Subcutaneous adipose tissue (tissue), 4 donors: ENCODE measurements around the gene BNIP5. TPM values are rescaled to one million over a fixed set of nuclear protein-coding genes. Genes with fewer than 3 reads are reported as not detected.

Experiments used
- CTCF ChIP-seq: fragments of 450-650 bp; IDR thresholded peaks from one replicate; pipeline ENCODE4 v1.5.1; 2016; ENCODE audit warnings: low read depth, mild to moderate bottlenecking, control low read depth, antibody characterized with exemption, moderate library complexity
- total RNA-seq, 4 donors: library from RNA; depleted of rRNA; stranded (reverse); fragments of >200 nt; gene quantifications; one replicate each; pipeline ENCODE4 v1.1.0, GENCODE V29; 2016

The BNIP5 gene
- total RNA-seq, 4 donors from 2014 or later, result not detected

DNA sequence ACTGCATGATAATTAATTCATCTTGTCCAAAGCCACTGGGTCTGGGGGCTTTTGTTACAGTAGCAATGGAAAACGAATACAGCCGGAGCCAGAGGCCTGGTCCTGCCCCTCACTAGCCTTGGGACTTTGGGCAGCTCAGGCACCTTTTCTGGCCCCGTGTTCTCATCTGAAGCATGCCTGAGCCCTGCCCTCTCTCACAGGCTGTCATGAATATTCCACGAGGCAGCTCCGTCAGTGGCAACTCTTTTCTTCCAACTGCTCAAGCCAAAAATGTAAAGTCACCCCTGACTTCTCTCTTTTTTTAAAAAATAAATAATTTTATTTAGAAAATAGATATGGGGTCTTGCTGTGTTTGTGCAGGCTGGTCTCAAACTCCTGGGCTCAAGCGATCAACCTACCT, 5.3 kb downstream of the BNIP5 start:
- TF ChIP-seq CTCF, result no peak

DNA sequence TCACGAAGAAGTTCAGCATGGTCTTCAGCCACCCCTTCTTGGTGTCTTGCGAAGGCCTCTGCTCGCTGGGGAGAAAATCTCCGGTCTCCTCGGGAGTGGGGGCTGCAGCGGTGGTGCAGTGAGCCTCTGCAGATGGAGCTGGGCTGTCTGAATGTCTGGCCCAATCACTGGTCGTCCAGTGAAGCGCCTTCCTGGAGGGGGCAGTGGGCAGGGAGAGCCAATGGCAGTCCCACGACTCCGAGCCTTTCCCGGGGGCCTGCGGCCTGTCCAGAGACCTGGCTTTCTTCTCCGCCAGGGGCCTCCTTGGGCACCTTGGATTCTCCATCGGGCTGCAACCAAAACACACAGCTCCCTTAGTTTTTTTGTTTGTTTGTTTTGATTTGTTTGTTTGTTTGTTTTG, 6.3 kb downstream of the BNIP5 start:
- TF ChIP-seq CTCF, result no peak

DNA sequence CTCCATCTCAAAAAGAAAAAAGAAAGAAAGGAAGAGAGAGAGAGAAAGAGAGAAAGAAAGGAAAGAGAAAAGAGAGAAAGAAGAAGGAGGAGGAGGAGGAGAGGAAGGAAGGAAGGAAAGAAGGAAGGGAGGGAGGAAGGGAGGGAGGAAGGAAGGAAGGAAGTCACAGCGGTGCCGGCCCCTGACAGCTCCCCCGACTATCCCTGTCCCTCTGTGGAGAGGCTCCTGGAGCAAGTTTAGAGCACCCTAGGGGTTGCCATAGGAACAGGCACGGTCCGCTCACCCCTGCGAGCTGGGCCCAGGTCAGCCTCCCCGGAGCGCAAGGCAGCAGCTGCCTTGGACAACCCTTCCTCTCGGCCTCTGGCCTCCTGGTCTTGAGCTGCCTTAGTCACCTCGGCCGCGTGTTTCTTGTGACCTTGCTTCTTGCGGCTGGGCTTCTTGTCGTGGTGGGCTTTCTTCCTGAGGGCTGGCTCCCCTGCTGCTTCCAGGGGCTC, 6.8 kb downstream of the BNIP5 start:
- TF ChIP-seq CTCF, result no peak

DNA sequence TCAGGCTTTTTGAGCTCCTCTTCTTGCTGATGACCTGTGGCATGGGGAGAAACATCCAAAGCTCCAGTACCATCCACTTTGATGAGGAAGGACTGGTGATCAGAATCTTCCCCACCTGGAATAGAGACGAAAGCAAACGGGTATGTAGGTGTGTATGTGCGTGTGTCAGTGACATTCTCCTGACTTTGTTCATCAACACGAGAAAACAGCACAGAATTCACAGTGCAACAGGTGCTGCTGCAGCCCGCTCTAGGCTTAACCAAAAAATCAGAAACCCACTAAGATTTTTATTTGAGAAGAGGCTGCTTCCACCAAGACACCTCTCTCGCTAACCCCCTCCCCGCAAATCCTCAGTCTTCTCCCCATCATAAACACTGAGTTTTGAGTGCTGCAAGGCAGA, 8.1 kb downstream of the BNIP5 start:
- no peak for TF ChIP-seq CTCF

DNA sequence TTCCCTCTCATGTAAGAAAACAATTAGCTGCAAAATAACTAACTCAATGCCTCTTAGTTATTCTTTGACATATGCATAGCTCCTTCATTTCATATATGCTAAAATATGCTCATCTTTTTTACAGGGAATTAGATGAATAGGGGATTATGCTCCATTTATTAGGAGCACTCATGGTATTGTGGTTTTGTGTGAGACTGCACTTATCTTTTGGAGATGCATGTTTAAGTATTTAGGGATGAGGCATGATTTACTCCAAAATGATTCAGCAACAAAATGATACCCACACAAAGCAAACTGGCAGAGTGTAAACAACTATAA, 8.8 kb downstream of the BNIP5 start:
- TF ChIP-seq CTCF, result no peak

DNA sequence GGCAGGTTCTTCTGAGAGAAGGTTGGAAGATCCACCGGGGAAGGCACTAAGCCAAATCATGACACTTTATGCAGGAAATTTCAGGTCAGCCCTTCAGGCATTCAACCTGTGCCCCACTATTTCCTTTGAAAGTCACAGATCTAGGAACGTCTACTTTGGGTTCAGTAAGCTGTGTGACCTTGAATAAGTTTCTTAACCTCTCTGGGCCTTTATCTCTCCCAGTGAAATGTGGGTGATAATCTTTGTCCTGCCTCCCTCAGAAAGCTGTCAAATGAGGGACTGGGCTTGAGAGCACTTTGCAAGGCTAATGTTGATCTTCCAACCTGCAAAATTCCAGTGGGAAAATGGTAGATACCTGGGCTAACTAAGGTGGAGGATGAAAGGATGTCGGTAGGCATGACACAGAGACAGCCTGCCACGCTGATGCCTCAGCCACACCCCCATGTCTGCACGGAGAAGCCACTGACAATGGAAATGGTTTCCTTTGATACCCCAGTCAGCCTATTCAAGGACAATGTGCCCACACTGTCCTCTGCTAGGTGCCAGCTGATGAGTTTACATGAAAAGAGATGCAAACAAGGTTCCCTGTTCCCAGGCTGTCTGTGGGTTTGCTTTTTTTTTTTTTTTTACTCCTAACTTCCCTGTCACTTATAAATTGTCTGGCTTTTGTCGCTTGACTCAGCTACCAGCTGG, 9.3 kb downstream of the BNIP5 start:
- TF ChIP-seq CTCF, result no peak

- TF ChIP-seq CTCF, result no peak
Measured at GRCh38 chr6:36326356-36326995, 10.2 kb downstream of the BNIP5 start.
